Vagina (tissue), 2 donors: ENCODE results near the gene TMEM145. TPM values are rescaled to one million over a fixed set of nuclear protein-coding genes. Genes with fewer than 3 reads are reported as not detected.
"Not testable (repeated sequence)": the region's sequence is repeated elsewhere in the genome, so short reads cannot be mapped to it uniquely, and the experiment has no call there.

Experiments used
- DNase-seq, 2 donors: peaks; one replicate each; pipeline ENCODE4 v3.0.0-alpha.2; 2017; ENCODE audit errors: extremely low spot score in 2 of 2
- H3K27ac ChIP-seq: fragments of 200-600 bp; sonication (generic); one replicate; pipeline ENCODE4 v1.5.1; 2019
- H3K27me3 ChIP-seq: fragments of 200-600 bp; sonication (generic); one replicate; pipeline ENCODE4 v1.5.1; 2019
- H3K36me3 ChIP-seq, 2 donors: fragments of 200-600 bp; sonication (generic); one replicate each; pipeline ENCODE4 v1.5.1; 2017 to 2019
- H3K4me1 ChIP-seq: fragments of 200-600 bp; sonication (generic); one replicate; pipeline ENCODE4 v1.5.1; 2019
- H3K4me3 ChIP-seq, 2 donors: fragments of 200-600 bp; sonication (generic); 1 replicate in 1 of 2; 2 replicates in 1 of 2; pipeline ENCODE4 v1.5.1; 2016 to 2019
- H3K9me3 ChIP-seq: fragments of 200-600 bp; sonication (generic); one replicate; pipeline ENCODE4 v1.5.1; 2019
- POLR2A ChIP-seq, 2 donors: fragments of 450-650 bp; IDR thresholded peaks; one replicate each; pipeline ENCODE4 v1.6.1; 2017; ENCODE audit warnings: antibody characterized with exemption in 2 of 2, mild to moderate bottlenecking in 2 of 2, moderate library complexity in 2 of 2
- POLR2AphosphoS5 ChIP-seq, 2 donors: sonication (generic); formaldehyde crosslinking; IDR thresholded peaks; one replicate each; pipeline ENCODE4 v1.9.0; 2017; ENCODE audit warnings: antibody characterized with exemption in 2 of 2, mild to moderate bottlenecking in 2 of 2, low read depth in 1 of 2; ENCODE audit not compliant: insufficient read depth in 1 of 2
- intact Hi-C: fragments of 100-400 bp; cut with DNase I; formaldehyde crosslinking; loops from one replicate; pipeline ENCODE4 v1.15.1; 2023
- total RNA-seq: library from RNA; depleted of rRNA; stranded (reverse); fragments of >200 nt; gene quantifications from one replicate; pipeline ENCODE4 v1.2.3, GENCODE V29; 2016
- TF ChIP-seq, protein P1 (sequence below), 3 experiments: fragments of 450-650 bp in 2 of 3; fragments of 200-600 bp in 1 of 3; sonication (generic) in 1 of 3; IDR thresholded peaks; one replicate each; pipeline ENCODE4 v1.5.1; 2017 to 2019; ENCODE audit warnings: antibody characterized with exemption in 3 of 3, mild to moderate bottlenecking in 2 of 3, moderate library complexity in 2 of 3

The TMEM145 gene
- total RNA-seq, 1 donor from 2014 or later = not detected

DNA sequence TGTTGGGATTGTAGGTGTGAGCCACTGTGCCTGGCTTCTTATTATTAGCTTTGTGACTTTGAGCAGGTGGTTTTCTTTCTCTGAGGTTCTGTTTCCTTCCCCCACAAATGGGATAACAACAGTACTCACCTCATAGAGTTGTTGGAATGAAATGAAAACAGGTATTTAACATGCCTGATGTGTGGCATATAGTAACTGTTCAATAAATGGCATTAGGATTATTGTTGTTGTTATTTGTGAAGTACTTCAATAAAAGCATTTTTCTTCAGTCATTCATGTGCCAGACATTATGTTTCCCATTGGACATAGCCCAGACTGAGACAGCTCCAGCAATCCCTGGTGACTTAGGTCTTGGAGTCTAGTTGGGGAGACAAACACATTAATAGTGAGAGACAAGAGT lies 13.9 kb downstream of the TMEM145 start:
- peaks cover 14% of the 10 kb centered on the region for H3K27me3 ChIP-seq
- TF ChIP-seq POLR2A (IDR thresholded peaks at IDR 0.05) (no peak), POLR2AphosphoS5 (IDR thresholded peaks at IDR 0.05; ENCODE audit: insufficient read depth in 1 of 2, low read depth in 1 of 2) (no peak)
- TF ChIP-seq, protein P1, sequence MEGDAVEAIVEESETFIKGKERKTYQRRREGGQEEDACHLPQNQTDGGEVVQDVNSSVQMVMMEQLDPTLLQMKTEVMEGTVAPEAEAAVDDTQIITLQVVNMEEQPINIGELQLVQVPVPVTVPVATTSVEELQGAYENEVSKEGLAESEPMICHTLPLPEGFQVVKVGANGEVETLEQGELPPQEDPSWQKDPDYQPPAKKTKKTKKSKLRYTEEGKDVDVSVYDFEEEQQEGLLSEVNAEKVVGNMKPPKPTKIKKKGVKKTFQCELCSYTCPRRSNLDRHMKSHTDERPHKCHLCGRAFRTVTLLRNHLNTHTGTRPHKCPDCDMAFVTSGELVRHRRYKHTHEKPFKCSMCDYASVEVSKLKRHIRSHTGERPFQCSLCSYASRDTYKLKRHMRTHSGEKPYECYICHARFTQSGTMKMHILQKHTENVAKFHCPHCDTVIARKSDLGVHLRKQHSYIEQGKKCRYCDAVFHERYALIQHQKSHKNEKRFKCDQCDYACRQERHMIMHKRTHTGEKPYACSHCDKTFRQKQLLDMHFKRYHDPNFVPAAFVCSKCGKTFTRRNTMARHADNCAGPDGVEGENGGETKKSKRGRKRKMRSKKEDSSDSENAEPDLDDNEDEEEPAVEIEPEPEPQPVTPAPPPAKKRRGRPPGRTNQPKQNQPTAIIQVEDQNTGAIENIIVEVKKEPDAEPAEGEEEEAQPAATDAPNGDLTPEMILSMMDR (IDR thresholded peaks at IDR 0.05) = no peak
- no peaks in the 10 kb centered on the region for H3K36me3 ChIP-seq
- no peak overlapping the region for H3K4me3 ChIP-seq
- no peak for DNase-seq
- H3K27ac ChIP-seq = no peak overlapping the region
- intact Hi-C loops = loop anchor here (5.0 kb wide), 1 partner anchor 70 kb away; no protein-coding TSS in a partner anchor
- peaks cover 45% of the 10 kb centered on the region for H3K4me1 ChIP-seq
- H3K9me3 ChIP-seq = no peaks in the 10 kb centered on the region

DNA sequence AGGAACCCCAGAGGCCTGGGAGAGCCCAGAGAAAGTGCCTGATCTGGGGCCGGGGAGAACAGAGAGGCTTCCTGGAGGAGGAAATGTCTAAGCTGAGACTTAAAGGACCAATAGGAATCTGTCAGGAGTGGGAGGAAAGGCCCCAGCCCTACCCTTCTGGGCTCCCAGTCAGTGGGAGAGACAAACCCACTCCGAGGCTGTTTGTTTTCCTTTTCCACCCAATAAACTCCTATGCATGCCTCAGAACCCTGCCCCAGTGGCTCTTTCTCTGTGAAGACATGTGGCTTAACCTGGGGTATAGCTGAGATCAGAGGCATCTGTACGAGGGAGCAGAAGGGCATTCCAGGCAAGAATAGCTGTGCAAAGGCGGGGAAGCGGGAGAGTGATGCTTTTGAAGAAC lies 14.3 kb downstream of the TMEM145 start:
- no peaks in the 10 kb centered on the region for H3K36me3 ChIP-seq
- H3K9me3 ChIP-seq = no peaks in the 10 kb centered on the region
- no peak overlapping the region for H3K4me3 ChIP-seq
- intact Hi-C loops = loop anchor here (5.0 kb wide), 1 partner anchor 70 kb away; no protein-coding TSS in a partner anchor
- H3K27ac ChIP-seq = no peak overlapping the region
- H3K27me3 ChIP-seq = peaks cover 14% of the 10 kb centered on the region
- DNase-seq = no peak
- H3K4me1 ChIP-seq = peaks cover 45% of the 10 kb centered on the region
- TF ChIP-seq, protein P1 (IDR thresholded peaks at IDR 0.05) = no peak
- TF ChIP-seq POLR2A (IDR thresholded peaks at IDR 0.05) (no peak), POLR2AphosphoS5 (IDR thresholded peaks at IDR 0.05; ENCODE audit: insufficient read depth in 1 of 2, low read depth in 1 of 2) (no peak)

DNA sequence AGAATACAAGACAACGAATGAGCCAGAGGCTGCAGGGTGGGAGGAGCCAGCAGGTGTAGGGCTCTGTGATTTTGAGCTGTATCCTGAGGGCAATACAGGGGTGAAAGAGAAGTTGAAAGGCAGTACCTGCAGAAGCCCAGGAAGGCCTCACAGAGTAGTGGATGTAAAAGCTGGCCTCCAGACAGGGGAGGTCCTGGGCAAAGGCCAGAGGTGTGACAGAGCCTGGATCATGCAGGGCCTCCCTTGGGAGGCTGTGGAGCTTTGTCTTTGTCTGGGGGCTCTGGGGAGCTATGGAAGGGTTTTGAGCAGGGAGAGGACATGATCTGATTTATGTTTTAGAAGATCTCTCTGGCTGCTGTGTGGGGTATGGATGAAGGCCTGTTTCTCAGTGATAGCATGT lies 15.0 kb downstream of the TMEM145 start:
- DNase-seq = no peak
- no peaks in the 10 kb centered on the region for H3K36me3 ChIP-seq
- peaks cover 45% of the 10 kb centered on the region for H3K4me1 ChIP-seq
- no peaks in the 10 kb centered on the region for H3K9me3 ChIP-seq
- H3K27me3 ChIP-seq = peaks cover 14% of the 10 kb centered on the region
- no peak overlapping the region for H3K4me3 ChIP-seq
- TF ChIP-seq POLR2AphosphoS5 (IDR thresholded peaks at IDR 0.05; ENCODE audit: insufficient read depth in 1 of 2, low read depth in 1 of 2) = no peak
- TF ChIP-seq, protein P1 (IDR thresholded peaks at IDR 0.05) = no peak
- TF ChIP-seq POLR2A (IDR thresholded peaks at IDR 0.05) = no peak
- H3K27ac ChIP-seq = no peak overlapping the region
- intact Hi-C loops = loop anchor here (5.0 kb wide), 1 partner anchor 69 kb away; no protein-coding TSS in a partner anchor

DNA sequence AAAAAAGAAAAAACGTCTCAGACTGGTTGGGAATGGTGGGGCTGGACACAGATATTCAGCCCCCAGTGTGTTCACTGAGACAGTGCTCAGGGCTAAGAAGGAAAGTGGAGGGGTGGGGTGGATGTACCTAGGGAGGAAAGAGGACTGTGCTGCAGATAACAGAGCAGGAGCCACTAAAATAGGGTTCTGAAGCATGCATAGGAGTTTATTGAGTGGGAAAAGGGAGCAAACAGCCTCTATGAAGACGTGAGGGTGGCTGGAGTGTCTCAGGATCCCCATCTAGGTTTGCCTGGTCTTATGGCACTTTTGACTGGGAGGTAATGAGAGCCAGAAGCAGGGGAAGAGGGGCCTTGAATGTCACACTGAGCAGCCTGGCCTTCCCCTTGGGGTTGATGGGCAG lies 15.7 kb downstream of the TMEM145 start:
- intact Hi-C loops = loop anchor here (5.0 kb wide), 1 partner anchor 68 kb away; no protein-coding TSS in a partner anchor
- no peak for DNase-seq
- Histone ChIP-seq H3K4me1 (peaks cover 39% of the 10 kb centered on the region), H3K27ac (no peak overlapping the region), H3K27me3 (peaks cover 8% of the 10 kb centered on the region), H3K9me3 (no peaks in the 10 kb centered on the region), H3K36me3 (no peaks in the 10 kb centered on the region), H3K4me3 (no peak overlapping the region)
- TF ChIP-seq, protein P1 (IDR thresholded peaks at IDR 0.05) = no peak
- TF ChIP-seq POLR2AphosphoS5 (IDR thresholded peaks at IDR 0.05; ENCODE audit: insufficient read depth in 1 of 2, low read depth in 1 of 2) (no peak), POLR2A (IDR thresholded peaks at IDR 0.05) (no peak)

DNA sequence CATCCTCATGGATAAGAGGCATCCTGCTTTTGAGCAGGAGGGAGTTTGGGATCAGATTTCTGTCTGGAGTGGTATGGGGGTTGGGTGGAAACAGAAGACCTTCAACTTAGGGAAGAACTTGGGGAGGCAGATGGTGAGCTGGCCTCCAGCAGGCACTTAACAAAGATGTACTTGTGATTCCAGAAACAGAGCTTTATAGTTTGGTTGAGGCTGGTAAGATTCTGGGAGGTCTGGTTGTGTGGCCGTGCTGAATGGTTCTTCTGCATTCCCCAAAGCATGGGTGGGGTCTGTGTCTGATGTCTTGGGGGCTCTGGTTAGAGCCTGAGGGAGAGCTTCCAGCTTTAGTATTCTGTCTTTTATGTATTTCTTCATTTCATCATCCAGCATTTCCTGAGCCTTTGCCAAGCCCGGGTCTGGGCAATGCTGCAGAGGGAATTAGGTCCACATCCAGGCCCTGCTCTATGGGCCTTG lies 17.2 kb downstream of the TMEM145 start:
- TF ChIP-seq, protein P1 (IDR thresholded peaks at IDR 0.05) = no peak
- TF ChIP-seq POLR2AphosphoS5 (IDR thresholded peaks at IDR 0.05; ENCODE audit: insufficient read depth in 1 of 2, low read depth in 1 of 2) = no peak
- TF ChIP-seq POLR2A (IDR thresholded peaks at IDR 0.05) = no peak
- Histone ChIP-seq H3K36me3 (no peaks in the 10 kb centered on the region), H3K9me3 (no peaks in the 10 kb centered on the region), H3K27ac (no peak overlapping the region), H3K4me3 (no peak overlapping the region), H3K27me3 (no peaks in the 10 kb centered on the region), H3K4me1 (peaks cover 27% of the 10 kb centered on the region)
- DNase-seq = no peak
- intact Hi-C loops = no loop called here

DNA sequence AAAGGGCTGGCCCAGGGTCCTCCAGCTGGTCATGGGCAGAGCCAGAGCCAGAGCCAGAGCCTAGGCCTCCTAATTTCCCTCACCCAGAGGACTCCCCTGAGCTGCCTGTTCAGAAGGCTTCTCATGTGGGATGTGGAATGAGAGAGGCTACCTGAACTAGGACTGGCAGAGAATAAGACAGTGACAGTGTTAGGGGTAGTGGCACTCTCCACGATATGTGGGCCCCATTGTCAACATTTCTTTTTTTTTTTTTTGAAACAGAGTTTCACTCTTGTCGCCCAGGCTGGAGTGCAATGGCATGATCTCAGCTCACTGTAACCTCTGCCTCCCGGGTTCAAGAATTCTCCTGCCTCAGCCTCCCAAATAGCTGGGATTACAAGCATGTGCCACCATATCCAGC lies 18.2 kb downstream of the TMEM145 start:
- H3K4me3 ChIP-seq, DNase-seq, H3K36me3 ChIP-seq, H3K27me3 ChIP-seq, H3K9me3 ChIP-seq, intact Hi-C loops, H3K27ac ChIP-seq: not testable (repeated sequence)
- peaks cover 22% of the 10 kb centered on the region for H3K4me1 ChIP-seq
